Nephron (organoid): ENCODE data around the gene CCNG2.

ENCODE experiments used
- H3K27ac Mint-ChIP-seq, 3 experiments: 2 replicates each; pipeline ENCODE4 v1.8.0; 2020; ENCODE audit warnings: mixed read lengths in 3 of 3, mild to moderate bottlenecking in 2 of 3, moderate library complexity in 1 of 3
- H3K27me3 Mint-ChIP-seq: 2 replicates; pipeline ENCODE4 v1.8.0; 2021; ENCODE audit warnings: low read depth, mild to moderate bottlenecking, moderate library complexity, mixed read lengths
- H3K36me3 Mint-ChIP-seq: 2 replicates; pipeline ENCODE4 v1.8.0; 2020; ENCODE audit warnings: low read depth, mixed read lengths
- H3K4me1 Mint-ChIP-seq: 2 replicates; pipeline ENCODE4 v1.8.0; 2020; ENCODE audit warnings: mixed read lengths
- H3K4me3 Mint-ChIP-seq, 3 experiments: 2 replicates each; pipeline ENCODE4 v1.8.0; 2020; ENCODE audit warnings: mild to moderate bottlenecking in 3 of 3, mixed read lengths in 3 of 3, moderate library complexity in 2 of 3
- H3K9me3 Mint-ChIP-seq: 2 replicates; pipeline ENCODE4 v1.8.0; 2020; ENCODE audit warnings: mixed read lengths
- CTCF ChIP-seq, 3 experiments: fragments of 200-600 bp; sonication (generic); IDR thresholded peaks; one replicate each; pipeline ENCODE4 v1.5.0; 2021; ENCODE audit warnings: antibody characterized with exemption in 3 of 3; ENCODE audit not compliant: unreplicated experiment in 3 of 3

Gene CCNG2

DNA sequence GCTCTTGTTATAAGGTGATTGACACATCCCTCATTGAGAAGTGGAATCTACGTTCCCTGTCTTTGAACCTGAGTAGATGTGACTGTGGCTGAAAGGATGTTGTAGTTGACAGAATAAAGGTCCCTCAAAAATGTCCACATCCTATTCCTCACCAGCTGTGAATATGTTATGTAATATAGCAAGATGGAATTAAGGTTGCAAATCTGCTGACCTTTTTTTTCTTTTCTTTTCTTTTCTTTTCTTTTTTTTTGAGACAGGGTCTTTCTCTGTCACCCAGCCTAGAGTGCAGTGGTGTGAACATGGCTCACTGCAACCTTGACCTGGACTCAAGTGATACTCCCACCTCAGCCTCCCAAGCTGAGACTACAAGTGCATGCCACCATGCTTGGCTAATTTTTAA lies 7.2 kb upstream of the CCNG2 start:
- TF ChIP-seq CTCF (IDR thresholded peaks at IDR 0.05; ENCODE audit: unreplicated experiment in 3 of 3): no peak

GRCh38 chr4:77151241-77151640 lies 5.8 kb upstream of the CCNG2 start:
- no peaks in the 10 kb centered on the region for H3K27me3 Mint-ChIP-seq
- no peak overlapping the region for H3K27ac Mint-ChIP-seq
- no peak for TF ChIP-seq CTCF (IDR thresholded peaks at IDR 0.05; ENCODE audit: unreplicated experiment in 3 of 3)
- H3K9me3 Mint-ChIP-seq: no peaks in the 10 kb centered on the region
- peaks cover 37% of the 10 kb centered on the region for H3K4me1 Mint-ChIP-seq
- H3K4me3 Mint-ChIP-seq: no peak overlapping the region
- H3K36me3 Mint-ChIP-seq: no peaks in the 10 kb centered on the region

More for the DNA sequence above, 7.2 kb upstream of the CCNG2 start:
- H3K4me1 Mint-ChIP-seq: peaks cover 28% of the 10 kb centered on the region
- H3K27me3 Mint-ChIP-seq: no peaks in the 10 kb centered on the region
- no peak overlapping the region for H3K27ac Mint-ChIP-seq
- no peaks in the 10 kb centered on the region for H3K9me3 Mint-ChIP-seq
- H3K4me3 Mint-ChIP-seq: no peak overlapping the region
- no peaks in the 10 kb centered on the region for H3K36me3 Mint-ChIP-seq

- no peaks in the 10 kb centered on the region for H3K36me3 Mint-ChIP-seq
- no peaks in the 10 kb centered on the region for H3K9me3 Mint-ChIP-seq
- TF ChIP-seq CTCF (IDR thresholded peaks at IDR 0.05; ENCODE audit: unreplicated experiment in 3 of 3): no peak
- peaks cover 29% of the 10 kb centered on the region for H3K4me1 Mint-ChIP-seq
- H3K27ac Mint-ChIP-seq: peak overlapping the region; percentile 68 to 75 (median 69)
- H3K27me3 Mint-ChIP-seq: no peaks in the 10 kb centered on the region
- H3K4me3 Mint-ChIP-seq: peak overlapping the region in 1 of 3 experiments; percentile 32
Observed at GRCh38 chr4:77152421-77152820, 4.6 kb upstream of the CCNG2 start.

DNA sequence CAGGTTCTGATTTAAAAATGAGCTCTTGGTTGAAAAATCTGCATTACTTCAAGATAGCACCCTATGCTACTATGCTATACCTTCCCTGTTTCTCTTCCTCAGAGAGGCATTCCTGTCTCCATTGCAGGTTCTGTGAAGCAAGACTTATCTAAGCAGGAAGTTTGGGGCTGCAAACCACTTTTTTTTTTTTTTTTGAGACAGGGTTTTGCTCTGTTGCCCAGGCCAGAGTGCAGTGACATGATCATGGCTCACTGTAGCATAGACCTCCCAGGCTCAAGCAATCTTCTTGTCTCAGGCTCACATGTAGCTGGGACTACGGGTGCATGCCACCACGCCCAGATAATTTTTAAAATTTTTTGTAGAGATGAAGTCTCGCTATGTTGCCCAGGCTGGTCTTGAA lies 4.0 kb upstream of the CCNG2 start:
- H3K36me3 Mint-ChIP-seq: no peaks in the 10 kb centered on the region
- no peak overlapping the region for H3K4me3 Mint-ChIP-seq
- no peaks in the 10 kb centered on the region for H3K27me3 Mint-ChIP-seq
- no peak for TF ChIP-seq CTCF (IDR thresholded peaks at IDR 0.05; ENCODE audit: unreplicated experiment in 3 of 3)
- H3K9me3 Mint-ChIP-seq: no peaks in the 10 kb centered on the region
- peaks cover 26% of the 10 kb centered on the region for H3K4me1 Mint-ChIP-seq
- H3K27ac Mint-ChIP-seq: peak overlapping the region in 2 of 3 experiments; percentile 68 to 69

DNA sequence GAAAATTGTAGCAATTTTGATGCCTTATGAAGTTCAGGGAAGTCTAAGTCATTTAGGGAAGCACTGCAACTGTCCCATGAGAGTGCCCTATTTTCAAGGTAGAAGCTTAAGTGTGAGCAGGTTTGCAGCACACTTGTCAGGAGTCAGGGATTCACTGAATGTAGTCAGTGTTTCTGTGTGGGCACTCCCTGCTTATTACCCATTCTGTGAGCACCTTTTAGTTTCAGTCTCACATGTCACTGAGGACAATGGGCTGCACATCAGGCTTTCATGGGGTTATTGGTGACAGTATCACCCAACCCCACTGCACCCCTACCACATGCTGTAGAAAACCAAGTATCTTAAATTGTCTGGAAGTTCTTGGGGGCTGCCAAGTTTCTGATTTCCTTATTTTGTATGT lies 2.9 kb upstream of the CCNG2 start:
- H3K27me3 Mint-ChIP-seq: no peaks in the 10 kb centered on the region
- peak overlapping the region; percentile 39 to 100 (median 39) for H3K27ac Mint-ChIP-seq
- H3K4me3 Mint-ChIP-seq: peak overlapping the region in 1 of 3 experiments; percentile 43

More for the DNA sequence above, 2.9 kb upstream of the CCNG2 start:
- H3K9me3 Mint-ChIP-seq: no peaks in the 10 kb centered on the region
- H3K4me1 Mint-ChIP-seq: peaks cover 26% of the 10 kb centered on the region
- TF ChIP-seq CTCF (IDR thresholded peaks at IDR 0.05; ENCODE audit: unreplicated experiment in 3 of 3): no peak
- H3K36me3 Mint-ChIP-seq: peaks cover 6% of the 10 kb centered on the region
